ENCODE measurements around the gene WDFY1. TPM values are rescaled to one million over a fixed set of nuclear protein-coding genes. Genes with fewer than 3 reads are reported as not detected.

WDFY1 gene
- total RNA-seq, 1 donor from 2014 or later: 41.1 TPM

- Mint-ChIP-seq H3K36me3 (ENCODE audit: low read depth) (no peaks in the 10 kb centered on the region), H3K27ac (ENCODE audit: unreplicated experiment) (no peak overlapping the region), H3K9me3 (no peaks in the 10 kb centered on the region), H3K27me3 (ENCODE audit: low read depth) (no peaks in the 10 kb centered on the region), H3K4me1 (no peaks in the 10 kb centered on the region), H3K4me3 (no peak overlapping the region)
- TF ChIP-seq CTCF (conservative IDR thresholded peaks at IDR 0.05): no peak
- no peak for DNase-seq (ENCODE audit: low read depth, low spot score)
These were observed 84.1 kb downstream of the WDFY1 start for GRCh38 chr2:223860809-223861738.

- TF ChIP-seq CTCF (conservative IDR thresholded peaks at IDR 0.05): no peak
- Mint-ChIP-seq H3K27me3 (ENCODE audit: low read depth) (no peaks in the 10 kb centered on the region), H3K9me3 (no peaks in the 10 kb centered on the region), H3K27ac (ENCODE audit: unreplicated experiment) (no peak overlapping the region), H3K4me1 (no peaks in the 10 kb centered on the region), H3K36me3 (ENCODE audit: low read depth) (no peaks in the 10 kb centered on the region), H3K4me3 (no peak overlapping the region)
- no peak for DNase-seq (ENCODE audit: low read depth, low spot score)
These were observed 86.1 kb downstream of the WDFY1 start for GRCh38 chr2:223859070-223859469.

- Mint-ChIP-seq H3K4me1 (no peaks in the 10 kb centered on the region), H3K27ac (ENCODE audit: unreplicated experiment) (no peak overlapping the region), H3K27me3 (ENCODE audit: low read depth) (no peaks in the 10 kb centered on the region), H3K4me3 (no peak overlapping the region), H3K9me3 (no peaks in the 10 kb centered on the region), H3K36me3 (ENCODE audit: low read depth) (peaks cover 3% of the 10 kb centered on the region)
- TF ChIP-seq CTCF (conservative IDR thresholded peaks at IDR 0.05): no peak
- DNase-seq (ENCODE audit: low read depth, low spot score): no peak
These were observed 88.6 kb downstream of the WDFY1 start for GRCh38 chr2:223856584-223856983.

GRCh38 chr2:223856021-223856420 lies 89.1 kb downstream of the WDFY1 start:
- Mint-ChIP-seq H3K9me3 (peaks cover 3% of the 10 kb centered on the region), H3K4me3 (no peak overlapping the region), H3K36me3 (ENCODE audit: low read depth) (peaks cover 7% of the 10 kb centered on the region), H3K4me1 (no peaks in the 10 kb centered on the region), H3K27ac (ENCODE audit: unreplicated experiment) (no peak overlapping the region), H3K27me3 (ENCODE audit: low read depth) (no peaks in the 10 kb centered on the region)
- no peak for DNase-seq (ENCODE audit: low read depth, low spot score)
- no peak for TF ChIP-seq CTCF (conservative IDR thresholded peaks at IDR 0.05)

- H3K27me3 Mint-ChIP-seq (ENCODE audit: low read depth): no peaks in the 10 kb centered on the region
- peaks cover 13% of the 10 kb centered on the region for H3K36me3 Mint-ChIP-seq (ENCODE audit: low read depth)
- peaks cover 5% of the 10 kb centered on the region for H3K9me3 Mint-ChIP-seq
- no peak overlapping the region for H3K4me3 Mint-ChIP-seq
- no peak for DNase-seq (ENCODE audit: low read depth, low spot score)
- H3K27ac Mint-ChIP-seq (ENCODE audit: unreplicated experiment): no peak overlapping the region
- TF ChIP-seq CTCF (conservative IDR thresholded peaks at IDR 0.05): no peak
- H3K4me1 Mint-ChIP-seq: no peaks in the 10 kb centered on the region
These were observed 89.7 kb downstream of the WDFY1 start for GRCh38 chr2:223855426-223855825.
